ENCODE data around the gene SPTBN4. TPM values are rescaled to one million over a fixed set of nuclear protein-coding genes. Genes with fewer than 3 reads are reported as not detected.

SPTBN4 gene
- total and polyA plus RNA-seq, 10 donors: 0.30 to 2.3 (median 0.66) TPM

GRCh38 chr19:40599902-40600569 is 133.2 kb downstream of the SPTBN4 start:
- peaks cover 0 to 100% (median 57%) of the 10 kb centered on the region in 7 donors for H3K27me3 ChIP-seq (replicated peaks in 1 of 7)
- H3K9me3 ChIP-seq: no peaks in the 10 kb centered on the region
- H3K36me3 ChIP-seq: no peaks in the 10 kb centered on the region
- intact Hi-C loops (cut with DNase I; ENCODE audit: low total_unique reads): loop anchor here (10.0 kb wide), 1 partner anchor 65 kb away; no protein-coding TSS in a partner anchor
- peak overlapping the region in 6 of 8 donors; percentile 21 to 69 (median 52) for H3K27ac ChIP-seq
- peak overlapping the region in 3 of 8 donors; percentile 13 to 75 (median 51) for H3K4me3 ChIP-seq
- H3K4me1 ChIP-seq: peaks cover 49 to 84% (median 83%) of the 10 kb centered on the region in 6 donors
- DNase-seq: no peak
- TF ChIP-seq POLR2AphosphoS5 (IDR thresholded peaks at IDR 0.05) (peak in 1 of 3 donors; percentile 20), POLR2A (IDR thresholded peaks at IDR 0.05) (no peak), CTCF (IDR thresholded peaks at IDR 0.05 in 8 of 11, conservative IDR thresholded peaks at IDR 0.05 in 3 of 11) (no peak)
- WGBS, 5 donors: 2 to 5% (median 3%) methylated on average over 25 to 43 of the region's 43 CpGs

DNA sequence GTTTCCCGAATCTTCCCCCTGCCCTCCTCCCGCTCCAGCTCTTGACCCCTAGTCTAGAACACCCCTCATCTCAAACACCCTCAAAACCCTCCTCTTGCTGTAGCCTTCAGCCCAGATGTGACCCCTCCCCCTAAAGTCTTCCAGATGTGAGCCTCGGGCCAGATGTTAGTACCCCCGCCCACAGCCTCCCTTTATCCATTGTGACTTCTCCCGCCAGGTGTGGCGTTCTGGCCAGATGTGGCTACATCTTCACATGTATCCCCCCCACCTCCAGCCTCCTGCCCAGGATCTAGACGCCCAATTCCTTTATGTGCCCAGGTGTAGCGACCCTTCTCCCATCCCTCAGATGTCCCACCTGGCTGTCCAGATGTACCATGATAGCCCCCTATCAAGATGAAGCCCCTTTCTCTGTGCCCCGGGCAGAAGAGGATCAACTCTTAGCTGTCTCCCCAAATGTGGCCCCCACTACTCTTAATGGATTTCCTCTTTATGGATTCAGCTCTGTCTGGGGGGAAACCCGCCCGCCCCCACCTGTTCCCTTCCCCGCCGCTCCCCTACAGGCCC is 133.9 kb downstream of the SPTBN4 start:
- intact Hi-C loops (cut with DNase I; ENCODE audit: low total_unique reads): no loop called here
- DNase-seq: no peak
- Histone ChIP-seq H3K4me3 (peak overlapping the region in 5 of 8 donors; percentile 6 to 75 (median 46)), H3K36me3 (no peaks in the 10 kb centered on the region), H3K4me1 (peaks cover 54 to 91% (median 89%) of the 10 kb centered on the region in 6 donors), H3K27me3 (replicated peaks in 1 of 7) (peaks cover 0 to 100% (median 57%) of the 10 kb centered on the region in 7 donors), H3K27ac (peak overlapping the region in 4 of 8 donors; percentile 44 to 69 (median 60)), H3K9me3 (no peaks in the 10 kb centered on the region)
- WGBS, 5 donors: 5 to 7% (median 6%) methylated on average over 13 of the region's 13 CpGs
- no peak for TF ChIP-seq POLR2A (IDR thresholded peaks at IDR 0.05)
- TF ChIP-seq POLR2AphosphoS5 (IDR thresholded peaks at IDR 0.05): no peak
- no peak for TF ChIP-seq CTCF (IDR thresholded peaks at IDR 0.05 in 8 of 11, conservative IDR thresholded peaks at IDR 0.05 in 3 of 11)

GRCh38 chr19:40601134-40601974 is 134.6 kb downstream of the SPTBN4 start, which contains the start of gene LTBP4:
LTBP4 (plus strand) TSS chr19:40601369; CDS start chr19:40601388, 19 bp downstream.
- no peaks in the 10 kb centered on the region for H3K9me3 ChIP-seq
- 0 to 3% (median 1%) methylated on average over 13 to 80 of the region's 82 CpGs for WGBS, 5 donors
- H3K4me1 ChIP-seq: peaks cover 60 to 98% (median 96%) of the 10 kb centered on the region in 6 donors
- TF ChIP-seq POLR2A (IDR thresholded peaks at IDR 0.05) (no peak), POLR2AphosphoS5 (IDR thresholded peaks at IDR 0.05) (peak in 2 of 3 donors; percentile 34 to 38), CTCF (IDR thresholded peaks at IDR 0.05 in 8 of 11, conservative IDR thresholded peaks at IDR 0.05 in 3 of 11) (peak in 1 of 11 experiments; percentile 5)
- peak; percentile 82 for DNase-seq
- H3K36me3 ChIP-seq: no peaks in the 10 kb centered on the region
- peak within 1 kb of the TSS in 7 of 8 donors; percentile 20 to 75 (median 42) for H3K4me3 ChIP-seq
- H3K27me3 ChIP-seq (replicated peaks in 1 of 7): peaks cover 0 to 100% (median 54%) of the 10 kb centered on the region in 7 donors
- H3K27ac ChIP-seq: peak within 1 kb of the TSS in 7 of 8 donors; percentile 61 to 93 (median 84)
- intact Hi-C loops (cut with DNase I; ENCODE audit: low total_unique reads): no loop called here
